H9 (cell line): ENCODE data around the gene DCPS. TPM values are rescaled to one million over a fixed set of nuclear protein-coding genes. Genes with fewer than 3 reads are reported as not detected.

Experiments used
- DNase-seq: peaks from one replicate; pipeline ENCODE4 v3.0.0-alpha.2; 2017
- H2AFZ ChIP-seq: one replicate; pipeline ENCODE4 v1.6.1; 2013; ENCODE audit warnings: mild to moderate bottlenecking, low read length, control low read depth, moderate library complexity
- H2AK5ac ChIP-seq: 2 replicates; pipeline ENCODE4 v1.6.1; 2013; ENCODE audit warnings: low read length, control low read depth, mixed read lengths; ENCODE audit not compliant: insufficient read length
- H2BK120ac ChIP-seq: one replicate; pipeline ENCODE4 v1.6.1; 2013; ENCODE audit warnings: low read depth, mild to moderate bottlenecking, low read length, control low read depth, inconsistent platforms; ENCODE audit not compliant: poor library complexity, severe bottlenecking
- H2BK12ac ChIP-seq: 2 replicates; pipeline ENCODE4 v1.6.1; 2013; ENCODE audit warnings: low read length, control low read depth, mixed read lengths, low read depth; ENCODE audit not compliant: insufficient read length
- H2BK15ac ChIP-seq: 2 replicates; pipeline ENCODE4 v1.6.1; 2013; ENCODE audit warnings: low read depth, low read length, control low read depth
- H2BK20ac ChIP-seq: one replicate; pipeline ENCODE4 v1.6.1; 2013; ENCODE audit warnings: low read depth, mild to moderate bottlenecking, low read length, control low read depth, inconsistent platforms; ENCODE audit not compliant: poor library complexity, severe bottlenecking
- H2BK5ac ChIP-seq: 2 replicates; pipeline ENCODE4 v1.6.1; 2013; ENCODE audit warnings: low read length, control low read depth, mixed read lengths; ENCODE audit not compliant: insufficient read length
- H3K14ac ChIP-seq: 2 replicates; pipeline ENCODE4 v1.6.1; 2013; ENCODE audit warnings: low read length, control low read depth; ENCODE audit not compliant: insufficient read depth
- H3K18ac ChIP-seq: 2 replicates; pipeline ENCODE4 v1.6.1; 2013; ENCODE audit warnings: low read depth, mild to moderate bottlenecking, mixed read lengths, low read length, control low read depth; ENCODE audit not compliant: insufficient read length
- H3K23ac ChIP-seq: 2 replicates; pipeline ENCODE4 v1.6.1; 2013; ENCODE audit warnings: low read length, control low read depth, mixed read lengths, low read depth; ENCODE audit not compliant: insufficient read length
- H3K23me2 ChIP-seq: 2 replicates; pipeline ENCODE4 v1.6.1; 2013; ENCODE audit warnings: low read depth, mild to moderate bottlenecking, mixed read lengths, low read length, control low read depth; ENCODE audit not compliant: insufficient read length, poor library complexity, severe bottlenecking
- H3K27ac ChIP-seq: 2 replicates; pipeline ENCODE4 v1.5.1; 2013; ENCODE audit warnings: low read length, control low read depth, mixed read lengths, low read depth; ENCODE audit not compliant: insufficient read length
- H3K27me3 ChIP-seq: 2 replicates; pipeline ENCODE4 v1.6.1; 2013; ENCODE audit warnings: low read length, control low read depth, inconsistent platforms; ENCODE audit not compliant: insufficient read depth
- H3K4ac ChIP-seq: 2 replicates; pipeline ENCODE4 v1.6.1; 2013; ENCODE audit warnings: low read depth, mild to moderate bottlenecking, control low read depth, inconsistent platforms, low read length, moderate library complexity
- H3K4me1 ChIP-seq: 2 replicates; pipeline ENCODE4 v1.6.1; 2013; ENCODE audit warnings: low read length, control low read depth, inconsistent platforms; ENCODE audit not compliant: insufficient read depth
- H3K4me2 ChIP-seq: 2 replicates; pipeline ENCODE4 v1.6.1; 2013; ENCODE audit warnings: low read length, control low read depth, mixed read lengths; ENCODE audit not compliant: insufficient read length, insufficient read depth
- H3K56ac ChIP-seq: 2 replicates; pipeline ENCODE4 v1.6.1; 2013; ENCODE audit warnings: low read depth, mild to moderate bottlenecking, mixed read lengths, low read length, control low read depth; ENCODE audit not compliant: insufficient read length
- H3K79me1 ChIP-seq: 2 replicates; pipeline ENCODE4 v1.6.1; 2013; ENCODE audit warnings: low read depth, mild to moderate bottlenecking, moderate library complexity, low read length, control low read depth, inconsistent platforms; ENCODE audit not compliant: insufficient read depth, poor library complexity, severe bottlenecking
- H3K79me2 ChIP-seq: 2 replicates; pipeline ENCODE4 v1.6.1; 2013; ENCODE audit warnings: low read length, control low read depth, inconsistent platforms; ENCODE audit not compliant: insufficient read depth
- H3K9ac ChIP-seq: 2 replicates; pipeline ENCODE4 v1.6.1; 2013; ENCODE audit warnings: low read length, control low read depth, mixed read lengths; ENCODE audit not compliant: insufficient read length; ENCODE audit errors: extremely low read depth
- H3K9me3 ChIP-seq: one replicate; pipeline ENCODE4 v1.6.1; 2013; ENCODE audit warnings: low read depth, low read length, inconsistent platforms; ENCODE audit not compliant: control insufficient read depth
- H3T11ph ChIP-seq: one replicate; pipeline ENCODE4 v1.6.1; 2013; ENCODE audit warnings: mild to moderate bottlenecking, low read length, control low read depth, inconsistent platforms
- H4K20me1 ChIP-seq: one replicate; pipeline ENCODE4 v1.6.1; 2013; ENCODE audit not compliant: control insufficient read depth, insufficient read length, insufficient read depth
- H4K5ac ChIP-seq: 2 replicates; pipeline ENCODE4 v1.6.1; 2013; ENCODE audit warnings: low read depth, mild to moderate bottlenecking, mixed read lengths, low read length, control low read depth; ENCODE audit not compliant: insufficient read length
- H4K8ac ChIP-seq: replicated peaks from 2 replicates; pipeline ENCODE4 v1.6.1; 2013; ENCODE audit warnings: low read length, control low read depth, mixed read lengths, low read depth; ENCODE audit not compliant: insufficient read length
- H4K91ac ChIP-seq: 2 replicates; pipeline ENCODE4 v1.6.1; 2013; ENCODE audit warnings: low read depth, mild to moderate bottlenecking, moderate library complexity, mixed read lengths, low read length, control low read depth; ENCODE audit not compliant: insufficient read length
- H3K27ac Mint-ChIP-seq, 3 experiments: 2 replicates in 2 of 3; 3 replicates in 1 of 3; pipeline ENCODE4 v1.8.0; 2020 to 2021; ENCODE audit warnings: mixed read lengths in 3 of 3, mild to moderate bottlenecking in 1 of 3, moderate library complexity in 1 of 3
- H3K27me3 Mint-ChIP-seq: 2 replicates; pipeline ENCODE4 v1.8.0; 2021; ENCODE audit warnings: low read depth, mild to moderate bottlenecking, moderate library complexity, mixed read lengths
- H3K36me3 Mint-ChIP-seq, 3 experiments: 2 replicates in 2 of 3; 3 replicates in 1 of 3; pipeline ENCODE4 v1.8.0; 2020 to 2021; ENCODE audit warnings: low read depth in 3 of 3, mixed read lengths in 3 of 3; ENCODE audit not compliant: insufficient read depth in 1 of 3
- H3K4me1 Mint-ChIP-seq, 2 experiments: 2 replicates each; pipeline ENCODE4 v1.8.0; 2020; ENCODE audit warnings: mixed read lengths in 2 of 2
- H3K4me3 Mint-ChIP-seq, 2 experiments: 2 replicates in 1 of 2; 3 replicates in 1 of 2; pipeline ENCODE4 v1.8.0; 2020 to 2021; ENCODE audit warnings: mild to moderate bottlenecking in 2 of 2, mixed read lengths in 2 of 2, moderate library complexity in 1 of 2
- H3K9me3 Mint-ChIP-seq, 2 experiments: 2 replicates in 1 of 2; 3 replicates in 1 of 2; pipeline ENCODE4 v1.8.0; 2020; ENCODE audit warnings: mild to moderate bottlenecking in 2 of 2, mixed read lengths in 2 of 2, moderate library complexity in 1 of 2
- WGBS: extraction: QIAGEN DNeasy Blood & Tissue Kit; methylation state at CpG from one replicate; pipeline ENCODE4 v1.1.7; 2013; ENCODE audit warnings: missing lambda C conversion rate, low lambda C conversion rate, mixed read lengths; ENCODE audit not compliant: insufficient read length; ENCODE audit errors: extremely low coverage; 5-methylcytosine and 5-hydroxymethylcytosine counted together
- total RNA-seq: library from RNA; stranded (reverse); gene quantifications from 2 replicates; pipeline ENCODE4 v1.2.1, GENCODE V29; 2021
- TF ChIP-seq, protein P1 (sequence below): fragments of 200-600 bp; sonication (generic); conservative IDR thresholded peaks from 3 replicates; pipeline ENCODE4 v1.8.0; 2021; ENCODE audit warnings: antibody characterized with exemption, mild to moderate bottlenecking

The DCPS gene
- total RNA-seq, 1 experiment from 2014 or later = 27.7 TPM

DNA sequence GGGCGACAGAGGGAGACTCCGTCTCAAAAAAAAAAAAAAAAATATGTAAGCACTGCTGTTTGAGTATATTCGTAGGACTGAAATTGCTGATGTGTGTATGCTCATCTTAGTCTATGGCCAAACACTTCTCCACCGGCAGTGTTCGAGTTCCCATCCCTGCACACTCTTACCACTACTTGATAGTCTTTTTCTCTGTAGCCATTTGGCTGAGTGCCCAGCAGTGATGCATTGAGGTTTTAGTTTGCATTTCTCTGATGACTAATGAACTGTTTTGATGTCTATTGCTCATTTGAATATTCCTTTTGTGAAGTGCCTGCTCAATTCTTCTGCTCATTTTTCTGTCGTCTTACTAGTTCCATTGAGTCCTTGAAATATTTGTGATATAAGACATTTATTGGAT lies 19.0 kb upstream of the DCPS start:
- H4K20me1 ChIP-seq = no peaks in the 10 kb centered on the region
- no peak overlapping the region for H2BK20ac ChIP-seq
- H3K18ac ChIP-seq = no peak overlapping the region
- no peak overlapping the region for H3K27ac Mint-ChIP-seq
- no peaks in the 10 kb centered on the region for H3K79me1 ChIP-seq
- no peak overlapping the region for H4K8ac ChIP-seq
- no CpG with 5 or more reads among the region's 6 CpGs for WGBS
- no peak overlapping the region for H2BK120ac ChIP-seq
- no peak overlapping the region for H4K5ac ChIP-seq
- peaks cover 13% of the 10 kb centered on the region for H3K23me2 ChIP-seq
- no peaks in the 10 kb centered on the region for H3K79me2 ChIP-seq
- peaks cover 4% of the 10 kb centered on the region; the same call in 1 of the 2 replicates for H3K4me1 ChIP-seq
- no peak overlapping the region for H3T11ph ChIP-seq
- no peak overlapping the region for H2BK5ac ChIP-seq
- H3K23ac ChIP-seq = no peak overlapping the region
- DNase-seq = no peak
- H3K14ac ChIP-seq = no peak overlapping the region
- H3K9me3 Mint-ChIP-seq = no peaks in the 10 kb centered on the region; a peak in 1 of 5 replicates
- no peak overlapping the region for H2AFZ ChIP-seq
- H3K9ac ChIP-seq = no peak overlapping the region
- H3K56ac ChIP-seq = no peak overlapping the region
- no peak overlapping the region for H2BK15ac ChIP-seq
- H3K9me3 ChIP-seq = no peaks in the 10 kb centered on the region
- H3K4ac ChIP-seq = no peak overlapping the region
- no peak overlapping the region for H3K4me2 ChIP-seq
- H3K4me1 Mint-ChIP-seq = peaks cover 14 to 16% of the 10 kb centered on the region in 2 experiments
- H3K36me3 Mint-ChIP-seq = peaks cover 0 to 3% (median 0%) of the 10 kb centered on the region in 3 experiments; a peak in 3 of 7 replicates
- H3K27ac ChIP-seq = no peak overlapping the region
- peaks cover 2% of the 10 kb centered on the region; the same call in 1 of the 2 replicates for H3K27me3 ChIP-seq
- H3K4me3 Mint-ChIP-seq = peak overlapping the region in 1 of 2 experiments; percentile 21; a peak in 1 of 5 replicates
- no peak overlapping the region for H4K91ac ChIP-seq
- peaks cover 14% of the 10 kb centered on the region for H3K27me3 Mint-ChIP-seq
- TF ChIP-seq, protein P1, sequence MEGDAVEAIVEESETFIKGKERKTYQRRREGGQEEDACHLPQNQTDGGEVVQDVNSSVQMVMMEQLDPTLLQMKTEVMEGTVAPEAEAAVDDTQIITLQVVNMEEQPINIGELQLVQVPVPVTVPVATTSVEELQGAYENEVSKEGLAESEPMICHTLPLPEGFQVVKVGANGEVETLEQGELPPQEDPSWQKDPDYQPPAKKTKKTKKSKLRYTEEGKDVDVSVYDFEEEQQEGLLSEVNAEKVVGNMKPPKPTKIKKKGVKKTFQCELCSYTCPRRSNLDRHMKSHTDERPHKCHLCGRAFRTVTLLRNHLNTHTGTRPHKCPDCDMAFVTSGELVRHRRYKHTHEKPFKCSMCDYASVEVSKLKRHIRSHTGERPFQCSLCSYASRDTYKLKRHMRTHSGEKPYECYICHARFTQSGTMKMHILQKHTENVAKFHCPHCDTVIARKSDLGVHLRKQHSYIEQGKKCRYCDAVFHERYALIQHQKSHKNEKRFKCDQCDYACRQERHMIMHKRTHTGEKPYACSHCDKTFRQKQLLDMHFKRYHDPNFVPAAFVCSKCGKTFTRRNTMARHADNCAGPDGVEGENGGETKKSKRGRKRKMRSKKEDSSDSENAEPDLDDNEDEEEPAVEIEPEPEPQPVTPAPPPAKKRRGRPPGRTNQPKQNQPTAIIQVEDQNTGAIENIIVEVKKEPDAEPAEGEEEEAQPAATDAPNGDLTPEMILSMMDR = no peak
- H2BK12ac ChIP-seq = no peak overlapping the region
- no peak overlapping the region for H2AK5ac ChIP-seq
